ENCODE results near the gene CEP170B. TPM values are rescaled to one million over a fixed set of nuclear protein-coding genes. Genes with fewer than 3 reads are reported as not detected.

The CEP170B gene
- total and polyA plus RNA-seq, 2 donors, result 4.9 to 19.2 TPM

- Histone ChIP-seq H3K4me1 (ENCODE audit: insufficient read depth) (peaks cover 2% of the 10 kb centered on the region), H3K36me3 (ENCODE audit: insufficient read depth) (no peaks in the 10 kb centered on the region), H3K4me3 (ENCODE audit: low read depth, low read length) (no peak overlapping the region), H3K27ac (ENCODE audit: low read depth) (no peak overlapping the region)
- DNase-seq (ENCODE audit: extremely low spot score), result no peak
- 88% methylated on average over 16 of the region's 16 CpGs for WGBS
Measured at GRCh38 chr14:104874571-104875411, 9.7 kb downstream of the CEP170B start.

GRCh38 chr14:104875412-104875751 is 10.3 kb downstream of the CEP170B start:
- Histone ChIP-seq H3K27ac (ENCODE audit: low read depth) (no peak overlapping the region), H3K4me3 (ENCODE audit: low read depth, low read length) (no peak overlapping the region), H3K36me3 (ENCODE audit: insufficient read depth) (no peaks in the 10 kb centered on the region), H3K4me1 (ENCODE audit: insufficient read depth) (peaks cover 2% of the 10 kb centered on the region)
- no peak for DNase-seq (ENCODE audit: extremely low spot score)
- 98% methylated on average over 13 of the region's 13 CpGs for WGBS

GRCh38 chr14:104875811-104876210 is 10.7 kb downstream of the CEP170B start:
- Histone ChIP-seq H3K4me3 (ENCODE audit: low read depth, low read length) (no peak overlapping the region), H3K27ac (ENCODE audit: low read depth) (no peak overlapping the region), H3K36me3 (ENCODE audit: insufficient read depth) (no peaks in the 10 kb centered on the region), H3K4me1 (ENCODE audit: insufficient read depth) (peaks cover 2% of the 10 kb centered on the region)
- DNase-seq (ENCODE audit: extremely low spot score), result no peak
- WGBS, result 96% methylated on average over 8 of the region's 8 CpGs

- Histone ChIP-seq H3K4me3 (ENCODE audit: low read depth, low read length) (no peak overlapping the region), H3K27ac (ENCODE audit: low read depth) (no peak overlapping the region), H3K36me3 (ENCODE audit: insufficient read depth) (no peaks in the 10 kb centered on the region), H3K4me1 (ENCODE audit: insufficient read depth) (peaks cover 2% of the 10 kb centered on the region)
- no peak for DNase-seq (ENCODE audit: extremely low spot score)
- WGBS, result 85% methylated on average over 8 of the region's 8 CpGs
Measured at GRCh38 chr14:104876251-104876699, 11.2 kb downstream of the CEP170B start.

GRCh38 chr14:104877066-104877805 is 12.2 kb downstream of the CEP170B start:
- H3K4me1 ChIP-seq (ENCODE audit: insufficient read depth), result peaks cover 2% of the 10 kb centered on the region
- DNase-seq (ENCODE audit: extremely low spot score), result no peak
- no peak overlapping the region for H3K4me3 ChIP-seq (ENCODE audit: low read depth, low read length)
- WGBS, result 89% methylated on average over 14 of the region's 14 CpGs
- no peak overlapping the region for H3K27ac ChIP-seq (ENCODE audit: low read depth)
- no peaks in the 10 kb centered on the region for H3K36me3 ChIP-seq (ENCODE audit: insufficient read depth)

GRCh38 chr14:104877806-104878550 is 12.9 kb downstream of the CEP170B start:
- 80% methylated on average over 30 of the region's 30 CpGs for WGBS
- no peaks in the 10 kb centered on the region for H3K4me1 ChIP-seq (ENCODE audit: insufficient read depth)
- H3K36me3 ChIP-seq (ENCODE audit: insufficient read depth), result no peaks in the 10 kb centered on the region
- H3K4me3 ChIP-seq (ENCODE audit: low read depth, low read length), result no peak overlapping the region
- H3K27ac ChIP-seq (ENCODE audit: low read depth), result no peak overlapping the region
- no peak for DNase-seq (ENCODE audit: extremely low spot score)

- Histone ChIP-seq H3K27ac (ENCODE audit: low read depth) (no peak overlapping the region), H3K4me1 (ENCODE audit: insufficient read depth) (no peaks in the 10 kb centered on the region), H3K4me3 (ENCODE audit: low read depth, low read length) (no peak overlapping the region), H3K36me3 (ENCODE audit: insufficient read depth) (no peaks in the 10 kb centered on the region)
- DNase-seq (ENCODE audit: extremely low spot score), result no peak
- 92% methylated on average over 14 of the region's 14 CpGs for WGBS
Measured at GRCh38 chr14:104878582-104878981, 13.5 kb downstream of the CEP170B start.

- Histone ChIP-seq H3K4me1 (ENCODE audit: insufficient read depth) (no peaks in the 10 kb centered on the region), H3K27ac (ENCODE audit: low read depth) (no peak overlapping the region), H3K36me3 (ENCODE audit: insufficient read depth) (no peaks in the 10 kb centered on the region), H3K4me3 (ENCODE audit: low read depth, low read length) (no peak overlapping the region)
- DNase-seq (ENCODE audit: extremely low spot score), result no peak
- whole genome bisulfite sequencing, result 88% methylated on average over 29 of the region's 29 CpGs
Measured at GRCh38 chr14:104879201-104879982, 14.3 kb downstream of the CEP170B start.

GRCh38 chr14:104879983-104880565 is 15.0 kb downstream of the CEP170B start:
- 96% methylated on average over 15 of the region's 15 CpGs for WGBS
- Histone ChIP-seq H3K4me1 (ENCODE audit: insufficient read depth) (no peaks in the 10 kb centered on the region), H3K27ac (ENCODE audit: low read depth) (no peak overlapping the region), H3K36me3 (ENCODE audit: insufficient read depth) (no peaks in the 10 kb centered on the region), H3K4me3 (ENCODE audit: low read depth, low read length) (no peak overlapping the region)
- DNase-seq (ENCODE audit: extremely low spot score), result no peak

- H3K27ac ChIP-seq (ENCODE audit: low read depth), result no peak overlapping the region
- no peaks in the 10 kb centered on the region for H3K36me3 ChIP-seq (ENCODE audit: insufficient read depth)
- 82% methylated on average over 7 of the region's 7 CpGs for WGBS
- H3K4me3 ChIP-seq (ENCODE audit: low read depth, low read length), result no peak overlapping the region
- no peak for DNase-seq (ENCODE audit: extremely low spot score)
- H3K4me1 ChIP-seq (ENCODE audit: insufficient read depth), result no peaks in the 10 kb centered on the region
Measured at GRCh38 chr14:104880584-104881210, 15.6 kb downstream of the CEP170B start.

- Histone ChIP-seq H3K27ac (ENCODE audit: low read depth) (no peak overlapping the region), H3K36me3 (ENCODE audit: insufficient read depth) (no peaks in the 10 kb centered on the region), H3K4me1 (ENCODE audit: insufficient read depth) (no peaks in the 10 kb centered on the region), H3K4me3 (ENCODE audit: low read depth, low read length) (no peak overlapping the region)
- DNase-seq (ENCODE audit: extremely low spot score), result no peak
- 69% methylated on average over 13 of the region's 13 CpGs for WGBS
Measured at GRCh38 chr14:104881369-104881979, 16.4 kb downstream of the CEP170B start.

GRCh38 chr14:104882325-104882973 is 17.4 kb downstream of the CEP170B start:
- WGBS, result 76% methylated on average over 13 of the region's 13 CpGs
- H3K4me3 ChIP-seq (ENCODE audit: low read depth, low read length), result no peak overlapping the region
- DNase-seq (ENCODE audit: extremely low spot score), result no peak
- no peaks in the 10 kb centered on the region for H3K36me3 ChIP-seq (ENCODE audit: insufficient read depth)
- H3K27ac ChIP-seq (ENCODE audit: low read depth), result no peak overlapping the region
- no peaks in the 10 kb centered on the region for H3K4me1 ChIP-seq (ENCODE audit: insufficient read depth)

Measured in urinary bladder (tissue), 4 donors.